ENCODE data around the gene NT5DC4.

GRCh38 chr2:112713926-112714325, 6.9 kb upstream of the NT5DC4 start:
- TF ChIP-seq CTCF (IDR thresholded peaks at IDR 0.05; ENCODE audit: control extremely low read depth in 1 of 3, insufficient read depth in 1 of 3, low read depth in 1 of 3, low read length in 3 of 3) (no peak), POLR2A (IDR thresholded peaks at IDR 0.05; ENCODE audit: control extremely low read depth in 1 of 2, low read depth in 2 of 2, low read length in 2 of 2) (no peak), EZH2 (IDR thresholded peaks at IDR 0.05; ENCODE audit: low read depth, low read length, severe bottlenecking) (no peak), TCF12 (IDR thresholded peaks at IDR 0.05; ENCODE audit: low read depth, low read length) (no peak), CHD2 (IDR thresholded peaks at IDR 0.05; ENCODE audit: low read length) (no peak), POLR2AphosphoS5 (IDR thresholded peaks at IDR 0.05; ENCODE audit: low read depth, low read length) (no peak), TAF1 (IDR thresholded peaks at IDR 0.05; ENCODE audit: low read depth, low read length) (no peak), CEBPB (IDR thresholded peaks at IDR 0.05; ENCODE audit: low read depth, low read length) (no peak), PHF8 (conservative IDR thresholded peaks at IDR 0.05; ENCODE audit: low read depth, low read length) (no peak)

Measured in H1 (cell line).